Gastroesophageal sphincter (tissue), 4 donors: ENCODE results near the gene ARHGAP8. TPM values are rescaled to one million over a fixed set of nuclear protein-coding genes. Genes with fewer than 3 reads are reported as not detected.
"Not testable (repeated sequence)": the region's sequence is repeated elsewhere in the genome, so short reads cannot be mapped to it uniquely, and the experiment has no call there.

Experiments used
- ATAC-seq: fragments of 150-250 bp; one replicate; pipeline ENCODE4 v1.9.1; 2016; ENCODE audit warnings: mild to moderate bottlenecking, moderate library complexity
- H3K27ac ChIP-seq, 4 donors: fragments of 200-600 bp; sonication (generic) in 3 of 4; 1 replicate in 3 of 4; 2 replicates in 1 of 4; pipeline ENCODE4 v1.5.1; 2016 to 2019
- H3K27me3 ChIP-seq: fragments of 200-600 bp; sonication (generic); one replicate; pipeline ENCODE4 v1.5.1; 2019
- H3K36me3 ChIP-seq, 2 donors: fragments of 200-600 bp; sonication (generic); one replicate each; pipeline ENCODE4 v1.5.1; 2019; ENCODE audit warnings: control low read depth in 1 of 2
- H3K4me1 ChIP-seq, 3 donors: fragments of 200-600 bp; sonication (generic); 1 replicate in 2 of 3; 2 replicates in 1 of 3; pipeline ENCODE4 v1.5.1; 2016 to 2019; ENCODE audit warnings: control low read depth in 2 of 3
- H3K4me3 ChIP-seq, 2 donors: fragments of 200-600 bp; sonication (generic); one replicate each; pipeline ENCODE4 v1.5.1; 2019; ENCODE audit warnings: mild to moderate bottlenecking in 1 of 2, moderate library complexity in 1 of 2
- H3K9me3 ChIP-seq, 3 donors: fragments of 200-600 bp; sonication (generic); one replicate each; pipeline ENCODE4 v1.5.1; 2017 to 2019; ENCODE audit warnings: control low read depth in 2 of 3
- CTCF ChIP-seq, 4 experiments: fragments of 200-600 bp in 2 of 4; fragments of 450-650 bp in 2 of 4; sonication (generic) in 1 of 4; IDR thresholded peaks; one replicate each; pipeline ENCODE4 v1.5.1; 2017 to 2019; ENCODE audit warnings: antibody characterized with exemption in 4 of 4, mild to moderate bottlenecking in 2 of 4, moderate library complexity in 2 of 4
- EP300 ChIP-seq: sonication (generic); formaldehyde crosslinking; IDR thresholded peaks from one replicate; pipeline ENCODE4 v1.6.1; 2017; ENCODE audit warnings: antibody characterized with exemption, mild to moderate bottlenecking
- POLR2A ChIP-seq, 2 donors: fragments of 450-650 bp; IDR thresholded peaks; one replicate each; pipeline ENCODE4 v1.6.1; 2017; ENCODE audit warnings: antibody characterized with exemption in 2 of 2, mild to moderate bottlenecking in 2 of 2, moderate library complexity in 1 of 2
- POLR2AphosphoS5 ChIP-seq: sonication (generic); formaldehyde crosslinking; IDR thresholded peaks from one replicate; pipeline ENCODE4 v1.6.1; 2017; ENCODE audit warnings: antibody characterized with exemption
- WGBS, 2 donors: methylation state at CpG; one replicate each; pipeline ENCODE4 v1.1.5; 2018; ENCODE audit warnings: low coverage in 1 of 2; 5-methylcytosine and 5-hydroxymethylcytosine counted together
- total RNA-seq, 4 donors: library from RNA; depleted of rRNA; stranded (reverse); fragments of >200 nt; gene quantifications; one replicate each; pipeline ENCODE4 v1.1.0, GENCODE V29; 2016

ARHGAP8 gene
- total RNA-seq, 4 donors from 2014 or later: 0.31 to 1.6 TPM; not detected in 2

DNA sequence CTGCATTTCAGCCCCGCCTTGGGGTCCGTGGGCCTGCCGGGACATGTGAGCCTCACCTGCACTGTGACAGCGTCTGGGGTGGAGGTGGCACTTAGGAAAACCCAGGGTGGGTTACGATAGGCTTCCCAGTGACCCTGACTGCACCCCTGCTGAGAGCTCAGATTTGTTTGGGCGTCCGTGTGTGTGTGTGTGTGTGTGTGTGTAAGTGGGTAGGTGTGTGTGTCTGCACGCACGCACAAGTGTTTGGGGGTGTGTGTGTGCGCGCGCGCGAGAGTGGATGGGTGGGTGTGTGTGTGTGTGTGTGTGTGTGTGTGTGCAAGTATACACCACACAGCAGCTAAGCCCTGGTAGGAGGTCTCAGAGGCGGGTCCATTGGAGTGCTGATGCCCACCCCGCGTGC lies 12.1 kb upstream of the ARHGAP8 start:
- H3K4me3 ChIP-seq: no peak overlapping the region
- no peak for TF ChIP-seq EP300
- 100% methylated on average over 3 to 4 of the region's 17 CpGs for WGBS, 2 donors
- no peaks in the 10 kb centered on the region for H3K36me3 ChIP-seq
- H3K4me1 ChIP-seq: peaks cover 0 to 13% (median 0%) of the 10 kb centered on the region in 3 donors
- H3K27ac ChIP-seq: no peak overlapping the region
- H3K27me3 ChIP-seq: peaks cover 93% of the 10 kb centered on the region
- no peaks in the 10 kb centered on the region for H3K9me3 ChIP-seq
- ATAC-seq: no peak

DNA sequence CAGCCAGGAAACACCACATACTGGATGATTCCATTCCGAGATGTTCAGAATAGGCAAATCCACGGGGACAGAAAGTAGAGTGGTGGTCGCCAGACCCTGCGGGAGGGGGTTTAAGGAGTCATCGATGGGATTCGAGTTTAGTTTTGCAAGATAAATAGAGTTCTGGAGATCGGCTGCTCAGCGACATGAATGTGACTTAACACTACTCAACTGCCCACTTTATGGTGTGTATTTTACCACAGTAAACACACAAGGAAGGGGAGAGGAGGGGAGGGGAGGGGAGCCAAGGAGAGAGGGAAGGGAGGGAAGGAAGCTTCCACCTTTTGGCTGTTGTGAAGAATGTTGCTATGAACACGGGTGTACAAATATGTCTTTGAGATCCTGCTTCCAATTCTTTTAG lies 10.4 kb upstream of the ARHGAP8 start:
- Histone ChIP-seq H3K27ac (no peak overlapping the region), H3K9me3 (no peaks in the 10 kb centered on the region), H3K4me3 (no peak overlapping the region), H3K27me3 (peaks cover 84% of the 10 kb centered on the region), H3K4me1 (no peaks in the 10 kb centered on the region), H3K36me3 (no peaks in the 10 kb centered on the region)
- 64 to 72% methylated on average over 9 of the region's 9 CpGs for WGBS, 2 donors
- ATAC-seq: no peak
- TF ChIP-seq POLR2A (IDR thresholded peaks at IDR 0.05): no peak
- no peak for TF ChIP-seq EP300
- no peak for TF ChIP-seq POLR2AphosphoS5
- TF ChIP-seq CTCF (IDR thresholded peaks at IDR 0.05): no peak

- WGBS, 2 donors: 60 to 75% methylated on average over 2 to 4 of the region's 11 CpGs
- H3K27me3 ChIP-seq: peaks cover 84% of the 10 kb centered on the region
- no peak overlapping the region for H3K27ac ChIP-seq
- no peak overlapping the region for H3K4me3 ChIP-seq
- ATAC-seq: no peak
- no peaks in the 10 kb centered on the region for H3K4me1 ChIP-seq
- TF ChIP-seq CTCF (IDR thresholded peaks at IDR 0.05) (no peak), POLR2A (IDR thresholded peaks at IDR 0.05) (no peak), EP300 (no peak), POLR2AphosphoS5 (no peak)
- no peaks in the 10 kb centered on the region for H3K36me3 ChIP-seq
- no peaks in the 10 kb centered on the region for H3K9me3 ChIP-seq
Observed at GRCh38 chr22:44743247-44743646, 9.1 kb upstream of the ARHGAP8 start.

DNA sequence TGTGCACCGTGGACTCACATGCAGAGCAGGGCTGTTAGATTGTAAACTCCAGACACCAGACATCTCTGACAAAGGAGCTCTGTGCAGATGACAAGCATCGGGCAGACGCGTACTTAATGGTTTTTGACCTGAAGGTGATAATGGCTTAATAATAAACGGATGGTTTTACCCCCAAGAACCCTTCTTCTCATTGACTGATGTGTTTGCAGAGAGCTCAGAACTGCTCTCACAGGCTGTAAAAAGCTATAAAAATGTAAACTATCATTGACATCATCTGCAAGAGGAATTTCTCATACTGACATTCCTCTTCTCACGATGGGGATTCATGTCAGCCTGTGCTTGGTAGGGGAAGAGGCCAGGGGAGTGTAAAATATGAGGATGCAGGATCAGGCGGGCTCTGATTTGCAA lies 8.6 kb upstream of the ARHGAP8 start:
- peaks cover 84% of the 10 kb centered on the region for H3K27me3 ChIP-seq
- TF ChIP-seq POLR2A (IDR thresholded peaks at IDR 0.05): no peak
- TF ChIP-seq EP300: no peak
- WGBS, 2 donors: 14 to 17% methylated on average over 3 to 7 of the region's 7 CpGs

DNA sequence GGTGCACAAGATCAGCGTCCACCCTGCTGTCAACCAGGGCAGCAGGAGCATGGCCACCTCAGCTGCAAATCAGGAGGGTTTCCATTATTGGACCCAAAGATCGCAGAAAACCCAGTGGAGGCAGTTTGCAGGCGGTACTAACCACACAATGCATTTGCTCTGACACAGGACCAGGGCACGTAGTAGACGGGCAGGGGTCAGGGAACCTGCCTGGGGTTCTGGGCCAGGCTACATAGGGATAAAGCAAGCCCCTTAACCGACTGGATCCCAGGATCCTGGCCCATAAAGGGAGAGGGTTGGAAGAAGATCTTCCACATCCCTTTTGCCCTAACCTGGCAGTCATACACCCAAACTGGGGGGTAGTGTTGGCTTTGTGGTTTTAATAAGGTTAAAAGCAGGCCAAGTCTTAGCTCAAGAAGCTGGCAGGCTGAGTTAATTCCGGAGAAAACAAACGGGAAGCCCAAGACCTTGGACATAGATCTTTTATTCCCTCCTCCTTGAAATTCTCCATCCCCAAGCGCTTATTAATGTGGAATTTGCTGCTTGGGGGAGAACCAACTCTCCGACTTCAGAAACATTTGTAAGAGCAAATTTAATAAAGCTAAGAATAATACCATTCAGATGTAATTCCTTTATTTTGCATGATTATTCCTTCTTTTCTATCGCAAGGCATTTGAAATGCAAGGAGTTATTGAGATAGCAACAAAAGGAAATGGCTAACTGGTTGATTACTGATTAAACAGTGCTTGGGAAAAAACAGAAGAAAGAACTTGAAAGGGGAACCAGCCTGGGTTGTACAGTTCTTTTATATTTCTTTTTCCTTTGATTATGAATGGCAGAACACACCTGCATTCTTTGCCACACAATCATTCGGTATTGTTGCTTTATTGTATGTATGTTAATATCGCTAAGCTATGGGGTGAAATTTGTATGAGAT lies 6.3 kb upstream of the ARHGAP8 start:
- peaks cover 82% of the 10 kb centered on the region for H3K27me3 ChIP-seq
- ATAC-seq: no peak
- H3K36me3 ChIP-seq: no peaks in the 10 kb centered on the region
- H3K27ac ChIP-seq: no peak overlapping the region
- peaks cover 0 to under 1% (median 0%) of the 10 kb centered on the region in 3 donors for H3K9me3 ChIP-seq
- TF ChIP-seq CTCF (IDR thresholded peaks at IDR 0.05) (no peak), POLR2A (IDR thresholded peaks at IDR 0.05) (no peak), POLR2AphosphoS5 (no peak), EP300 (no peak)
- no peak overlapping the region for H3K4me3 ChIP-seq
- 53% methylated on average over 6 to 12 of the region's 13 CpGs for WGBS, 2 donors
- no peaks in the 10 kb centered on the region for H3K4me1 ChIP-seq

More for the DNA sequence above, 8.6 kb upstream of the ARHGAP8 start:
- Histone ChIP-seq H3K4me1 (no peaks in the 10 kb centered on the region), H3K4me3 (no peak overlapping the region), H3K27ac (no peak overlapping the region), H3K9me3 (no peaks in the 10 kb centered on the region), H3K36me3 (no peaks in the 10 kb centered on the region)
- no peak for ATAC-seq

- not testable (repeated sequence) for H3K36me3 ChIP-seq, H3K27ac ChIP-seq, H3K4me3 ChIP-seq, H3K4me1 ChIP-seq, ATAC-seq
- Histone ChIP-seq H3K9me3 (peaks cover 0 to 15% (median 0%) of the 10 kb centered on the region in 3 donors), H3K27me3 (peaks cover 85% of the 10 kb centered on the region)
- WGBS, 2 donors: 88 to 91% methylated on average over 2 to 3 of the region's 4 CpGs
Observed at GRCh38 chr22:44747784-44748127, 4.6 kb upstream of the ARHGAP8 start.
